MV-4-11 (cell line): Measurements from ENCODE around the gene OAS1.

Source experiments
- DNase-seq: peaks from one replicate; lab custom pipeline; 2025; lab: John Stamatoyannopoulos, UW

OAS1 gene

GRCh38 chr12:112906712-112907414 lies at the start of gene OAS1:
TSS of gene OAS1 (plus strand) at chr12:112906962. CDS start at chr12:112907040, 78 bp downstream.
- DNase-seq = peak; percentile 92

DNA sequence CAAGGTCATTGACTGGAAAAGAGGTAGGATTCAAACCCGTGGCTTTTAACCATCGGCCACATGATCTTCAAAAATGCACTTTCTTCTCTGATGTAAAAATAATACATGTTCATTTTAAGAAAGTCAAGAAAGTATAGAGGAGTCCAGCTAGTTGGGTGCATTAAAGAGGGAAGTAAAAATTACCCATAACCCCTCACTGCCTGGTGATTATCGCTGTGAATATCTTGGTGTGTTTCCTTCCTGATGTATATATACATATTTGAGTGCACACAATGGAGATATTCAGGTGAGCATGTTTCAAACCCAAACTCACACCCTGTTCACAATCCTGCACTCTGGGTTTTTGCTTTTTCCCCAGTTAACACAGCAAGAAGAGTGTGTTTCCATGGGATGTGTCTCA lies 47.5 kb upstream of the OAS1 start:
- DNase-seq = no peak

GRCh38 chr12:112860181-112860580 lies 46.6 kb upstream of the OAS1 start:
- no peak for DNase-seq

- no peak for DNase-seq
These were observed 45.5 kb upstream of the OAS1 start for GRCh38 chr12:112861284-112861683.

GRCh38 chr12:112862636-112863290 lies 44.0 kb upstream of the OAS1 start:
- DNase-seq = no peak

DNA sequence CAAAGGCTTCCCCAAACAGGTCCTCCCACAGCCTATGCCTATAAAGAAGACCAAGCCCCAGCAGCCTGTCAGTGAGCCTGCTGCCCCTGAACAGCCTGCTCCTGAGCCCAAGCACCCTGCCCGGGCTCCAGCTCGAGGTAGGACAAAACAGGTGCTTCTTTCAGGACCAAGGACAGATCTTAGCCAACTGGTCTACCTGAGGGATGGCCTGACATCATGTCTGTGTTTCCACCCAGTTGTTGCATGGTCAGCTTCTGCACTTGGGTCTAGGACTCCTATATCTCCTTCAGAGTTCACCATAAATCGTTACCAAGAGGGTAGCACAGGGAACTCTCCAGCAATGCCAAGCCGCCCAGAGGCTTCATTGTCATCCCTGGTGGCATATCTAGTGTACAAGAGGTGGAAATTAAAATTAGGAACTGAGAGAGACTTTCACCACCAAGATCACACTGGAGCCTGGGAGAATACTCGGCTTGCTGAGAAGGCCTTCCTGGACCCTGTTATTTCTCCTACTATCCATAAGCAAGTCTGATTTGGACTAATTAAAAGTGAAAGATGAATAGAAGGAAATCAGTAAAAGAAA lies 38.2 kb upstream of the OAS1 start:
- no peak for DNase-seq

GRCh38 chr12:112869091-112869490 lies 37.7 kb upstream of the OAS1 start:
- no peak for DNase-seq

- no peak for DNase-seq
These were observed 37.0 kb upstream of the OAS1 start for GRCh38 chr12:112869778-112870177.

GRCh38 chr12:112870267-112870980 lies 36.3 kb upstream of the OAS1 start:
- DNase-seq = peak; percentile 88

DNA sequence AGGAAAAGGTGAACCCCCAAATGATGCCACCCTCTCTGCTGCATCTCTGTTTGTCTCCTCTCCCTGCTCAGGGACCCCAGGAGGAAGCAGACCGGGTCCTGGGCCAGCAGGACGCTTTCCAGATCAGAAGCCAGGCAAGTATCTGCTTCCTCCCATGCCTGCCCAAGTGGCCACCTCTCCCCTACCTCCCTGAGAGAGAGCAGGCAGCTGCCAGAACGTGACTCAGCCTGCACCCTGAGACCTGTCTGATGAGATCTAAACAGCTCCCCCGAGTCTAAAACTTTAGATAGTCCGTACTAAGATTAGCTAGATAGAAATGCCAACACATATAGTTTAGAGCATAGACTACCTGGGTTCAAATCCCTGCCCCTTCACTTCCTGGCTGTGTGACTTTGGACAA lies 31.2 kb upstream of the OAS1 start:
- no peak for DNase-seq

DNA sequence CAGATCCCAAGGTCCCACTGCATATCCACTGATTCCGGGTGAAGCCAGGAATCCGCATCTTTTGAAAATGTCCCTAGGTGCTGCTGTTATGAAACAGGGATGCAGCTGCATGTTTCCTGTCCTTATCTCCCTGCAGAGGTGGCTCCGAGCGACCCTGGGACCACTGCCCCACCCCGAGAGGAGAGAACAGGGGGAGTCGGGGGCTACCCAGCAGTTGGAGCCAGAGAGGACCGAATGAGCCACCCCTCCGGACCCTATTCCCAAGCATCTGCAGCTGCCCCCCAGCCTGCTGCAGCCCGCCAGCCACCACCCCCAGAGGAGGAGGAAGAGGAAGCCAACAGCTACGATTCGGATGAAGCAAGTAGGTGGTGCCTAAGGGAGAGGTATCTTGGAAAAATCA lies 30.3 kb upstream of the OAS1 start:
- no peak for DNase-seq

DNA sequence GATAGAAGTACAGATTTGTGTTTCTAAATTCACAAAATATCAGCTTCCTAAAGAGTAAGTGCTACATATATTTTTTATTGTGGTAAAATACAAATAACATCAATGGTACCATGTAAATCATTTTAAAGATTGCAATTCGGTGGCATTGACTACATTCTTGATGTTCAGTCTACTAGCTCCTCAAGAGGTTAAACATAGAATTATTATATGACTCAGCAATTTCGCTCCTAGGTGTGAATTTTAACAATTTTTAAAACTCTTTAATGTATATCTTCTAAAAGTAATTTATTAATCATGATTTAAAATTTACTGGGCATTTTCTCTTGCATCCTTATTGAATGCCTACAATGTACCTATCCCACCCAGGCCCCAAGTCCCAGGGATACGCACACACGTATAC lies 29.8 kb upstream of the OAS1 start:
- no peak for DNase-seq

GRCh38 chr12:112878488-112878887 lies 28.3 kb upstream of the OAS1 start:
- DNase-seq = no peak

DNA sequence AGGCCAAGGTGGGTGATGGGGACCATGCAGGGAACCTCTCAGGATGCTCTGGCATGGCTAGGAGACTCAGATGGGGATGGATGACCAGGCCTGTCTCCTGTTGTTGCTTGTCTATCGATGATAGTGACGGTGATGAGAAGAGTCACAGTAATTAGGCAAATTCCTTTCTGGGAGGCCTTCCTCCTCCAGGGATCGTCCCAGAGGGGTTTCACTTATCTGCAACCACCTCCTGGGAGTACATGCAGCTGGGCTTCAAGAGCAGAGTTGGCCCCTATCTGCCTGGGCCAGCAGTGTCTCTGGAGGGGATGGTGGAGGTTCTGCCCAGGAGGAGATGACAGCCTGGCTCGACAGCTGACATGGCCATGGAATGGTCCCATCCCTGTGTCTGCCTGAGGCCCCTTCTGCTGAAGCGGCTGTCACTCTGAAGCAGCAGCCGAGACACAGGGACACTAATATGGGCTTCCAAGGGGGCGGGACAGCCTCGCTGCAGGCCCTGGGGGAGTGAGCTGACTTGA lies 27.5 kb upstream of the OAS1 start:
- DNase-seq = no peak

GRCh38 chr12:112881602-112882001 lies 25.2 kb upstream of the OAS1 start:
- DNase-seq = no peak

GRCh38 chr12:112885236-112885635 lies 21.5 kb upstream of the OAS1 start:
- DNase-seq = peak; percentile 3

GRCh38 chr12:112887550-112887949 lies 19.2 kb upstream of the OAS1 start:
- peak; percentile 46 for DNase-seq

DNA sequence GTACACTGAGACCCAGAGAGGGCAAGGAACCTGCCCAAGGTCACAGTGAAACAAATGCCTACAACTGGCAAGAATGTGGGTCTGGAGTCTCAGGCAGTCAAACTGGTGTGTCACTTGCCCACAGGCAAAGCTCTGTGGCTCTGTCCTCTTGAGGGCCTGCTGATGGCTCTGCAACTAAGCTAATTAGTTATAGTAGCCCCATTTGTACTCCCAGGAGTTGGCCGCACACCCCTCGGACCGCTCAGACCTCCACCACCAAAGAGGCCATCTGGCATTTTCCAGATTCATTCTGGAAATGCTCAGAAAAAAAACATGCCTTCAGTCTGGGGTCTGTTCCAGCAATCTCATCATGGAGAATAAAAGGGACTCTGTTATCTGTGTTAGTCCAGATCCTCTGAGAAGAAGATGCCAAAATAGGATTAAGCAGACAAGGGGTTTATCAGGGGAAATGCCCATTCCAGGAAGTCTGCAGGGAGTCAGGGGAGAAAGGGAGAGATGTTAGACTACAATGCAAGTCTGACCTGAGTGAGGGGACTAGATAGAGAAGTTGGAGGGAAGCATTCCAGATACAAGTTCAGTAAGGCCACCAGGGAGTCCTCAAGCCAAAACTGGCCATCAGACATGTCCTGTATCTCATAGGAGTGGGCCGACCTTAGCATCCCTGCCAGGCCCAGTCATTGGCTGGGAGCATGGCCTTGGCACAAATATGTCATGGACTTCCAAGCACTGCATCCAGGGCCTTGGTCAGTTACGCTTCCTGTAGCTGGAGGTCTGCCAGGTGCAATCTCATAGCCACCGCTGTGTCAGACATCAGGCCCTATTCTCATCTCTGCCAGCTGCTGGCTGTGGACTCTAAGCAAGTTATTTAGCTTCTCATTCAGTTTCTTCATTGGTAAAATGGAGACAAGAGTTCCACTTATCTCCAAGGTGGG lies 15.4 kb upstream of the OAS1 start:
- DNase-seq = no peak

- no peak for DNase-seq
These were observed 13.9 kb upstream of the OAS1 start for GRCh38 chr12:112892856-112893255.

DNA sequence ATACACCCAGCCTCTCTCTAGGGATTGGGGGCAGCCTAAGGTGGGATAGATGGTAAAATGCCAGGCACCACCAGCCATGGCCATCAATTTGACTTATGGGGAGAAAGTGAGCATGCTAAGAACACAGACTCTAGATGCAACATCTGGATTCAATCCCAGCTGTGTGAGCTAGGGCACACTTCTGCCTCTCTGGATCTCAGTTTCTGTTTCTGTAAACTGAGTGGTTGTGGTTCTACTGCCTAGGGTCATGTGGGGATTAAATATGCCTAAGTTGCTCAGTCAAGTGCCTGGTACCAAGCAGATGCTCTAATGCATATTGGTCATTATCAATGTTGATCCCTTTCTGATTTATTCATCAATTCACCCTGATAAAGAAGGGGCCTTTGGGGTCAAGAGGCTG lies 12.6 kb upstream of the OAS1 start:
- peak; percentile 13 for DNase-seq

DNA sequence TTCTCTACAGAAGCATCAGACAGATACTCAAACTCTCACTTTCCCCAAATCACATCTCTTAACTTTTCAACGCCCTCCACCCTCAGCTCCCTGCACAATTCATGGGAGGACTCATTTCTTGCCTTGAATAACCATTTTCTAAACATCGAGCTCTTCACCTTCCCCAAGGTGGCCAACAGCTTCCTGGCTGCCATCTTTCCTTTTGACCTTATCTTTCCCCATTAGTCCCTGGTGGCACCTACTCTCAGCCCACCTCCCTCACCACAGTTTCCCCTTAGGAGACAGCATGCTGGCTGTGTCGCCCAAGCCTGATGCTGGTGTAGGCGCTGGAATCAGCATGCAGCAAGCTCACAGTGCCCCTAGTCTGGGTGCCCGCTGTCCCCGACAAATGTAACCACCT lies 8.4 kb upstream of the OAS1 start:
- no peak for DNase-seq
